ENCODE results near the gene PIGQ.

- TF ChIP-seq PPARA (CRISPR knock-in tag; IDR thresholded peaks at IDR 0.05; ENCODE audit: borderline replicate concordance) (no peak), ARNTL (CRISPR knock-in tag; IDR thresholded peaks at IDR 0.05; ENCODE audit: borderline replicate concordance, low read depth) (no peak), ZFP3 (CRISPR knock-in tag; IDR thresholded peaks at IDR 0.05) (no peak)
- TF ChIP-seq, protein P1, sequence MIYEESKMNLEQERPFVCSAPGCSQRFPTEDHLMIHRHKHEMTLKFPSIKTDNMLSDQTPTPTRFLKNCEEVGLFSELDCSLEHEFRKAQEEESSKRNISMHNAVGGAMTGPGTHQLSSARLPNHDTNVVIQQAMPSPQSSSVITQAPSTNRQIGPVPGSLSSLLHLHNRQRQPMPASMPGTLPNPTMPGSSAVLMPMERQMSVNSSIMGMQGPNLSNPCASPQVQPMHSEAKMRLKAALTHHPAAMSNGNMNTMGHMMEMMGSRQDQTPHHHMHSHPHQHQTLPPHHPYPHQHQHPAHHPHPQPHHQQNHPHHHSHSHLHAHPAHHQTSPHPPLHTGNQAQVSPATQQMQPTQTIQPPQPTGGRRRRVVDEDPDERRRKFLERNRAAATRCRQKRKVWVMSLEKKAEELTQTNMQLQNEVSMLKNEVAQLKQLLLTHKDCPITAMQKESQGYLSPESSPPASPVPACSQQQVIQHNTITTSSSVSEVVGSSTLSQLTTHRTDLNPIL (CRISPR knock-in tag; IDR thresholded peaks at IDR 0.05; ENCODE audit: low read depth): no peak
- TF ChIP-seq, protein P2, sequence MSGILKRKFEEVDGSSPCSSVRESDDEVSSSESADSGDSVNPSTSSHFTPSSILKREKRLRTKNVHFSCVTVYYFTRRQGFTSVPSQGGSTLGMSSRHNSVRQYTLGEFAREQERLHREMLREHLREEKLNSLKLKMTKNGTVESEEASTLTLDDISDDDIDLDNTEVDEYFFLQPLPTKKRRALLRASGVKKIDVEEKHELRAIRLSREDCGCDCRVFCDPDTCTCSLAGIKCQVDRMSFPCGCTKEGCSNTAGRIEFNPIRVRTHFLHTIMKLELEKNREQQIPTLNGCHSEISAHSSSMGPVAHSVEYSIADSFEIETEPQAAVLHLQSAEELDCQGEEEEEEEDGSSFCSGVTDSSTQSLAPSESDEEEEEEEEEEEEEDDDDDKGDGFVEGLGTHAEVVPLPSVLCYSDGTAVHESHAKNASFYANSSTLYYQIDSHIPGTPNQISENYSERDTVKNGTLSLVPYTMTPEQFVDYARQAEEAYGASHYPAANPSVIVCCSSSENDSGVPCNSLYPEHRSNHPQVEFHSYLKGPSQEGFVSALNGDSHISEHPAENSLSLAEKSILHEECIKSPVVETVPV (CRISPR knock-in tag; IDR thresholded peaks at IDR 0.05): no peak
Observed at GRCh38 chr16:591892-592517, 22.2 kb downstream of the PIGQ start.
